CD4-positive, alpha-beta memory T cell (primary cell): ENCODE measurements around the gene LAPTM4A. TPM values are rescaled to one million over a fixed set of nuclear protein-coding genes. Genes with fewer than 3 reads are reported as not detected.

Experiments
- CTCF ChIA-PET: fragments of 350-600 bp; sonication (Branson Sonifier 250); formaldehyde crosslinking; loops from one replicate; lab custom pipeline; 2021; ENCODE audit warnings: inconsistent platforms; ENCODE audit not compliant: partially characterized antibody; lab: Charles Lee
- POLR2A ChIA-PET: fragments of 350-600 bp; sonication (Branson Sonifier 250); formaldehyde crosslinking; loops from one replicate; lab custom pipeline; 2021; ENCODE audit not compliant: partially characterized antibody; lab: Charles Lee
- DNase-seq, 5 donors: peaks; one replicate each; pipeline versions ENCODE4 v3.0.0 to v3.0.0-alpha.2; 2020 to 2022; ENCODE audit warnings: mixed read lengths in 1 of 5
- H3K27ac ChIP-seq: one replicate; pipeline ENCODE4 v1.7.0; 2013; ENCODE audit warnings: low read depth, low read length
- H3K27me3 ChIP-seq: 2 replicates; pipeline ENCODE4 v1.7.0; 2013; ENCODE audit warnings: mild to moderate bottlenecking, low read length, moderate library complexity; ENCODE audit not compliant: insufficient read depth
- H3K36me3 ChIP-seq: 2 replicates; pipeline ENCODE4 v1.7.0; 2013; ENCODE audit warnings: mild to moderate bottlenecking, low read length, moderate library complexity; ENCODE audit not compliant: insufficient read depth
- H3K4me1 ChIP-seq: 2 replicates; pipeline ENCODE4 v1.7.0; 2013; ENCODE audit warnings: mild to moderate bottlenecking, low read length, moderate library complexity; ENCODE audit not compliant: insufficient read depth
- H3K4me3 ChIP-seq, 2 donors: one replicate each; pipeline ENCODE4 v1.7.0; 2013; ENCODE audit warnings: low read length in 2 of 2, mild to moderate bottlenecking in 1 of 2
- H3K9me3 ChIP-seq, 2 donors: one replicate each; pipeline ENCODE4 v1.7.0; 2013; ENCODE audit warnings: low read length in 2 of 2, control low read depth in 1 of 2; ENCODE audit not compliant: control insufficient read depth in 1 of 2
- H3K27ac Mint-ChIP-seq, 7 donors: one replicate each; pipeline ENCODE4 v1.8.0; 2020 to 2021; ENCODE audit warnings: mixed read lengths in 7 of 7, mild to moderate bottlenecking in 6 of 7, inconsistent platforms in 3 of 7, moderate library complexity in 3 of 7
- H3K27me3 Mint-ChIP-seq, 2 donors: one replicate each; pipeline ENCODE4 v1.8.0; 2020 to 2021; ENCODE audit warnings: mixed read lengths in 2 of 2
- H3K36me3 Mint-ChIP-seq, 2 donors: one replicate each; pipeline ENCODE4 v1.8.0; 2020 to 2021; ENCODE audit warnings: mixed read lengths in 2 of 2, inconsistent platforms in 1 of 2, mild to moderate bottlenecking in 1 of 2
- H3K4me1 Mint-ChIP-seq, 4 donors: one replicate each; pipeline ENCODE4 v1.8.0; 2020 to 2021; ENCODE audit warnings: mixed read lengths in 4 of 4, mild to moderate bottlenecking in 1 of 4
- H3K4me3 Mint-ChIP-seq, 8 donors: one replicate each; pipeline ENCODE4 v1.8.0; 2020 to 2021; ENCODE audit warnings: mixed read lengths in 8 of 8, mild to moderate bottlenecking in 7 of 8, moderate library complexity in 6 of 8, inconsistent platforms in 3 of 8
- H3K9me3 Mint-ChIP-seq, 8 donors: one replicate each; pipeline ENCODE4 v1.8.0; 2020 to 2021; ENCODE audit warnings: mixed read lengths in 8 of 8, mild to moderate bottlenecking in 5 of 8, inconsistent platforms in 3 of 8, moderate library complexity in 1 of 8
- intact Hi-C: fragments of 100-400 bp; cut with micrococcal nuclease; formaldehyde crosslinking; loops from one replicate; pipeline ENCODE4 v1.15.1; 2023
- polyA plus RNA-seq, 2 donors: library from polyadenylated mRNA; unstranded; fragments of 300-500 nt; fragmentation: Illumina TruSeq; gene quantifications; one replicate each; pipeline ENCODE4 v1.2.3, GENCODE V29; 2021
- total RNA-seq, 2 experiments: library from RNA; stranded (reverse); gene quantifications; one replicate each; pipeline ENCODE4 v1.2.3, GENCODE V29; 2021

The LAPTM4A gene
- total RNA-seq (10 to 100 TPM; 47.4 to 50.8 TPM), polyA plus RNA-seq (100 to 1,000 TPM; 101 to 150 TPM)

- Mint-ChIP-seq H3K27ac (no peak within 1 kb of the TSS), H3K27me3 (peaks cover 13 to 15% of the 10 kb centered on the region in 2 donors), H3K4me3 (no peak within 1 kb of the TSS), H3K36me3 (peaks cover 0 to 8% of the 10 kb centered on the region in 2 donors), H3K4me1 (peaks cover 23 to 32% (median 26%) of the 10 kb centered on the region in 4 donors), H3K9me3 (no peaks in the 10 kb centered on the region)
- ChIA-PET POLR2A (interaction anchor here (0.6 to 3.1 kb wide), 9 partner anchors 10 to 1491 kb away, joined by 3 to 19 read pairs (median 5); partner anchors contain the start of genes RDH14, TTC32 and WDR35), CTCF (interaction anchor here (1.5 to 4.5 kb wide), 5 partner anchors 11 to 149 kb away, joined by 3 to 19 read pairs (median 4); no protein-coding TSS in a partner anchor)
- Histone ChIP-seq H3K27ac (peak within 1 kb of the TSS; percentile 94), H3K9me3 (no peaks in the 10 kb centered on the region), H3K27me3 (peaks cover 8% of the 10 kb centered on the region), H3K36me3 (no peaks in the 10 kb centered on the region), H3K4me3 (peak within 1 kb of the TSS; percentile 76 to 90), H3K4me1 (peaks cover 35% of the 10 kb centered on the region)
- DNase-seq: peak; percentile 97 to 99 (median 99)
- intact Hi-C loops: loop anchor here (1.0 to 10.0 kb wide), 10 partner anchors 39 to 1491 kb away; partner anchors contain the start of genes HS1BP3, LDAH, MATN3 and RDH14
Measured at GRCh38 chr2:20051532-20052228, at the start of gene LAPTM4A. TSS of gene LAPTM4A (minus strand) at chr2:20051628. CDS start at chr2:20051520, 108 bp downstream.

DNA sequence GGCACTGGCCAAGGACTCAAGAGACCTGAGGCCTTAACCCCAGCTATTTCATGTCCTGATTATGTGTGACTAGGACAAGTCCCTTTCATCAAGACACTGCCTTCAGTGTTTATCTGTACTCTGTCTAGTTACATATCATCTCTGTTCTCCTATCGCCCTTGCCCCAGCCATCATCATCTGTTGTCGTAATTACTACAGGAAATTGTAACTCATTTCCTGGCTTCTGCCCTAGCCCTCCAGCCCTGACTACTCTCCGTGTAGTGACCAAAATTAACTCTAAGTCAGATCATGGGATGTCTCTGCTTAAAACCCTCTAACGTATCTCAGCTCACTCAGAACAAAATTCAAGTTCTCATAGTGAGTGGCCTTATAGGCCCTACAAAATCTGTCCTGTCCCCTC is 49.3 kb upstream of the LAPTM4A start:
- H3K27ac ChIP-seq: no peak overlapping the region
- H3K9me3 ChIP-seq: no peaks in the 10 kb centered on the region
- no peak overlapping the region for H3K4me3 ChIP-seq
- Mint-ChIP-seq H3K9me3 (peaks cover 1 to 8% (median 6%) of the 10 kb centered on the region in 8 donors), H3K4me1 (peaks cover 0 to 4% (median 0%) of the 10 kb centered on the region in 4 donors), H3K4me3 (no peak overlapping the region), H3K36me3 (no peaks in the 10 kb centered on the region), H3K27me3 (peaks cover 14 to 17% of the 10 kb centered on the region in 2 donors), H3K27ac (peak overlapping the region in 1 of 7 donors; percentile 48)
- H3K27me3 ChIP-seq: no peaks in the 10 kb centered on the region
- no peaks in the 10 kb centered on the region for H3K4me1 ChIP-seq
- POLR2A ChIA-PET: no interaction called here
- intact Hi-C loops: no loop called here
- H3K36me3 ChIP-seq: no peaks in the 10 kb centered on the region
- CTCF ChIA-PET: interaction anchor here (3.9 kb wide), 1 partner anchor 85 kb away, joined by 34 read pairs; no protein-coding TSS in a partner anchor
- no peak for DNase-seq

DNA sequence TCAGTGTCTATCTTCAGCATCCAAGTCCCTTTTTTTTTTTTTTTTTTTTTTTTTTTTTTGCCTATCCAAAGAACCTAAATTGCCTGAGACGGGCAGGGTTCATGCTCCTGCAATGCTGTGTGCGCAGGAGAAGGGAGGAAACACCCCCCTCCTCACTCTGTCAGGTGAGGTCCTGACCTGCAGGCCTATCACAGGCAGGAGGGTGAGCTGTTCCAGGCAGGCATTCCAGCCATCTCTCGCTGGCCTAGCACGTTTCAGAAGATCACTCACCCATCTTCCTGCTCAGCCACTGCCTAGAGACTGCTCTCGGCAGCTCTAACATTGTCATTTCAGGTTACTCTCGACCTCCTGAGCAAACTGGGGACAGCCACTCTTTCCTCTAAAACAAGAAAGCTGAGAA is 48.4 kb upstream of the LAPTM4A start:
- POLR2A ChIA-PET: no interaction called here
- H3K9me3 Mint-ChIP-seq: peaks cover 1 to 8% (median 6%) of the 10 kb centered on the region in 8 donors
- intact Hi-C loops: loop anchor here (2.0 kb wide), 1 partner anchor 49 kb away; the partner anchor contains the start of gene LAPTM4A

GRCh38 chr2:20097889-20098714 is 46.7 kb upstream of the LAPTM4A start:
- peak overlapping the region in 1 of 7 donors; percentile 28 for H3K27ac Mint-ChIP-seq
- H3K4me1 Mint-ChIP-seq: peaks cover 0 to 4% (median 0%) of the 10 kb centered on the region in 4 donors
- Histone ChIP-seq H3K27me3 (no peaks in the 10 kb centered on the region), H3K9me3 (no peaks in the 10 kb centered on the region), H3K4me3 (no peak overlapping the region), H3K36me3 (no peaks in the 10 kb centered on the region), H3K27ac (no peak overlapping the region), H3K4me1 (no peaks in the 10 kb centered on the region)
- H3K27me3 Mint-ChIP-seq: peaks cover 10 to 14% of the 10 kb centered on the region in 2 donors
- H3K36me3 Mint-ChIP-seq: no peaks in the 10 kb centered on the region
- CTCF ChIA-PET: interaction anchor here (0.8 to 3.9 kb wide), 5 partner anchors 9 to 142 kb away, joined by 3 to 34 read pairs (median 5); no protein-coding TSS in a partner anchor
- no peak overlapping the region for H3K4me3 Mint-ChIP-seq
- intact Hi-C loops: loop anchor here (1.0 to 2.0 kb wide), 4 partner anchors 47 to 748 kb away; partner anchors contain the start of gene LAPTM4A
- peaks cover 1 to 8% (median 6%) of the 10 kb centered on the region in 8 donors for H3K9me3 Mint-ChIP-seq
- peak; percentile 65 to 72 (median 70) for DNase-seq
- POLR2A ChIA-PET: no interaction called here

More for the DNA sequence above, 48.4 kb upstream of the LAPTM4A start:
- Mint-ChIP-seq H3K4me3 (no peak overlapping the region), H3K27me3 (peaks cover 8 to 14% of the 10 kb centered on the region in 2 donors), H3K36me3 (no peaks in the 10 kb centered on the region), H3K4me1 (peaks cover 0 to 4% (median 0%) of the 10 kb centered on the region in 4 donors), H3K27ac (no peak overlapping the region)
- CTCF ChIA-PET: interaction anchor here (3.9 kb wide), 1 partner anchor 84 kb away, joined by 34 read pairs; no protein-coding TSS in a partner anchor
- H3K27ac ChIP-seq: no peak overlapping the region
- no peaks in the 10 kb centered on the region for H3K9me3 ChIP-seq
- no peaks in the 10 kb centered on the region for H3K27me3 ChIP-seq
- no peak for DNase-seq
- H3K4me3 ChIP-seq: no peak overlapping the region
- H3K4me1 ChIP-seq: no peaks in the 10 kb centered on the region
- no peaks in the 10 kb centered on the region for H3K36me3 ChIP-seq

DNA sequence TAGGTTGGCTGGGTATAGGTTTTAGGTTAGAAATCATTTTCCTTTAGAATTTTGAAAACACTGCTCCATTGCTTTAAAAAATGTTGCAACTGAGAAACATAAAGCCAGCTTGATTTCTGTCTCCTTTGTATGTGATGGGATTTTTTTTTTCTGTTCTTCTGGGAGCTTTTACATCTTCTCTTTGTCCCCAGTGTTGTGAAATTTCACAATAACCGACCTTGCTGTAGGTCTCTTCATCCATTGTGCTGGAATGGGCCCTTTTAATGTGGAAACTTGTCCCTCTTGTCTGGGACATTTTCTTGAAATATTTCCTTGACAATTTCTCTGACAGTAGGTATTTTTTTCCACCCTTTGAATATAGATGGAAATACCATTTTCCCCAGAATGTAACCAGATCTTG is 44.0 kb upstream of the LAPTM4A start:
- Histone ChIP-seq H3K27me3 (no peaks in the 10 kb centered on the region), H3K4me3 (no peak overlapping the region), H3K4me1 (no peaks in the 10 kb centered on the region), H3K36me3 (no peaks in the 10 kb centered on the region), H3K9me3 (no peaks in the 10 kb centered on the region), H3K27ac (no peak overlapping the region)
- intact Hi-C loops: no loop called here
- Mint-ChIP-seq H3K4me3 (no peak overlapping the region), H3K4me1 (peaks cover 0 to 4% (median 0%) of the 10 kb centered on the region in 4 donors), H3K9me3 (no peaks in the 10 kb centered on the region), H3K36me3 (no peaks in the 10 kb centered on the region), H3K27me3 (peaks cover 14 to 16% of the 10 kb centered on the region in 2 donors), H3K27ac (no peak overlapping the region)
- DNase-seq: no peak
- ChIA-PET POLR2A (no interaction called here), CTCF (interaction anchor here (0.6 to 3.4 kb wide), 5 partner anchors 8 to 140 kb away, joined by 3 to 26 read pairs (median 4); no protein-coding TSS in a partner anchor)

DNA sequence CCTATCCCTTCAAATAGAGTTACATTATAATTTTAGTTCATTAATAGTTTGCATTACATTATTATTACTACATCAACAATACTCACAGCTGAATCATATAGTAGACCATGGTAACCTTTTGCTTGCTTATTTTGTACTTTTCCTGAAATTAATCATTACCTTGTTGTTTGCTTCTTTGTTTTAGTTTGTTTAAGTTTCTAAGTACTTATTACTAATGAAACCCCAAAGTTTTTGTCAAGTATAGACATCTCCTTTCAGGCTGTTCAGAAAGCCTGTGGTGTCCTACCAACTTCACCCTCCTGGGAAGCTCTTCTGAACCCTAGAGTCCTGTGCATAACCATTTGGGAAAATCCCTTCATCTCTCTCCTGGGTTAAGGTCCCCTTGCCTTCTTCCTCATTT is 43.5 kb upstream of the LAPTM4A start:
- Mint-ChIP-seq H3K36me3 (no peaks in the 10 kb centered on the region), H3K27me3 (peaks cover 14% of the 10 kb centered on the region in 2 donors), H3K27ac (no peak overlapping the region), H3K4me1 (peaks cover 0 to 4% (median 0%) of the 10 kb centered on the region in 4 donors), H3K9me3 (no peaks in the 10 kb centered on the region), H3K4me3 (no peak overlapping the region)
- POLR2A ChIA-PET: no interaction called here
- Histone ChIP-seq H3K9me3 (no peaks in the 10 kb centered on the region), H3K4me3 (no peak overlapping the region), H3K27ac (no peak overlapping the region), H3K36me3 (no peaks in the 10 kb centered on the region), H3K4me1 (no peaks in the 10 kb centered on the region), H3K27me3 (no peaks in the 10 kb centered on the region)
- no peak for DNase-seq
- intact Hi-C loops: no loop called here
- CTCF ChIA-PET: interaction anchor here (1.0 to 3.4 kb wide), 7 partner anchors 9 to 139 kb away, joined by 3 to 26 read pairs (median 4); no protein-coding TSS in a partner anchor
